ENCODE data around the gene TMEM175.

Gene TMEM175

GRCh38 chr4:951186-951585 lies 18.9 kb downstream of the TMEM175 start:
- peak; percentile 15 for DNase-seq (ENCODE audit: insufficient read length)
- FAIRE-seq: no peak
- TF ChIP-seq POLR2AphosphoS5 (IDR thresholded peaks at IDR 0.05; ENCODE audit: low read depth, low read length): no peak
- no peak for TF ChIP-seq POLR2A (IDR thresholded peaks at IDR 0.05; ENCODE audit: low read depth, low read length)
- TF ChIP-seq TAF1 (IDR thresholded peaks at IDR 0.05; ENCODE audit: borderline replicate concordance, low read depth, low read length): no peak

GRCh38 chr4:951594-952468 lies 19.6 kb downstream of the TMEM175 start:
- FAIRE-seq (no peak), DNase-seq (ENCODE audit: insufficient read length) (no peak)
- TF ChIP-seq POLR2AphosphoS5 (IDR thresholded peaks at IDR 0.05; ENCODE audit: low read depth, low read length) (no peak), POLR2A (IDR thresholded peaks at IDR 0.05; ENCODE audit: low read depth, low read length) (no peak), TAF1 (IDR thresholded peaks at IDR 0.05; ENCODE audit: borderline replicate concordance, low read depth, low read length) (no peak)

- no peak for FAIRE-seq
- DNase-seq (ENCODE audit: insufficient read length): peak; percentile 15
- TF ChIP-seq TAF1 (IDR thresholded peaks at IDR 0.05; ENCODE audit: borderline replicate concordance, low read depth, low read length) (no peak), POLR2AphosphoS5 (IDR thresholded peaks at IDR 0.05; ENCODE audit: low read depth, low read length) (no peak), POLR2A (IDR thresholded peaks at IDR 0.05; ENCODE audit: low read depth, low read length) (no peak)
Measured at GRCh38 chr4:952881-953573, 20.8 kb downstream of the TMEM175 start.

GRCh38 chr4:953574-953915 lies 21.3 kb downstream of the TMEM175 start:
- TF ChIP-seq POLR2AphosphoS5 (IDR thresholded peaks at IDR 0.05; ENCODE audit: low read depth, low read length): no peak
- no peak for TF ChIP-seq POLR2A (IDR thresholded peaks at IDR 0.05; ENCODE audit: low read depth, low read length)
- TF ChIP-seq TAF1 (IDR thresholded peaks at IDR 0.05; ENCODE audit: borderline replicate concordance, low read depth, low read length): no peak
- FAIRE-seq (no peak), DNase-seq (ENCODE audit: insufficient read length) (no peak)

- no peak for DNase-seq (ENCODE audit: insufficient read length)
- TF ChIP-seq POLR2A (IDR thresholded peaks at IDR 0.05; ENCODE audit: low read depth, low read length) (no peak), TAF1 (IDR thresholded peaks at IDR 0.05; ENCODE audit: borderline replicate concordance, low read depth, low read length) (no peak), POLR2AphosphoS5 (IDR thresholded peaks at IDR 0.05; ENCODE audit: low read depth, low read length) (no peak)
- FAIRE-seq: no peak
Measured at GRCh38 chr4:954211-955020, 22.2 kb downstream of the TMEM175 start.

- FAIRE-seq: no peak
- TF ChIP-seq TAF1 (IDR thresholded peaks at IDR 0.05; ENCODE audit: borderline replicate concordance, low read depth, low read length) (no peak), POLR2AphosphoS5 (IDR thresholded peaks at IDR 0.05; ENCODE audit: low read depth, low read length) (no peak), POLR2A (IDR thresholded peaks at IDR 0.05; ENCODE audit: low read depth, low read length) (no peak)
- DNase-seq (ENCODE audit: insufficient read length): peak; percentile 10
Measured at GRCh38 chr4:955161-955921, 23.1 kb downstream of the TMEM175 start.

GRCh38 chr4:955931-956381 lies 23.7 kb downstream of the TMEM175 start:
- peak; percentile 3 for DNase-seq (ENCODE audit: insufficient read length)
- TF ChIP-seq POLR2AphosphoS5 (IDR thresholded peaks at IDR 0.05; ENCODE audit: low read depth, low read length): no peak
- no peak for TF ChIP-seq TAF1 (IDR thresholded peaks at IDR 0.05; ENCODE audit: borderline replicate concordance, low read depth, low read length)
- TF ChIP-seq POLR2A (IDR thresholded peaks at IDR 0.05; ENCODE audit: low read depth, low read length): no peak
- FAIRE-seq: no peak

GRCh38 chr4:956531-957230 lies 24.4 kb downstream of the TMEM175 start:
- no peak for FAIRE-seq
- TF ChIP-seq TAF1 (IDR thresholded peaks at IDR 0.05; ENCODE audit: borderline replicate concordance, low read depth, low read length): no peak
- peak; percentile 9 for DNase-seq (ENCODE audit: insufficient read length)

GRCh38 chr4:957231-957580 lies 24.9 kb downstream of the TMEM175 start:
- TF ChIP-seq POLR2A (IDR thresholded peaks at IDR 0.05; ENCODE audit: low read depth, low read length) (no peak), POLR2AphosphoS5 (IDR thresholded peaks at IDR 0.05; ENCODE audit: low read depth, low read length) (no peak), TAF1 (IDR thresholded peaks at IDR 0.05; ENCODE audit: borderline replicate concordance, low read depth, low read length) (no peak)
- DNase-seq (ENCODE audit: insufficient read length) (peak; percentile 15), FAIRE-seq (no peak)

- no peak for FAIRE-seq
- DNase-seq (ENCODE audit: insufficient read length): peak; percentile 19
- TF ChIP-seq POLR2AphosphoS5 (IDR thresholded peaks at IDR 0.05; ENCODE audit: low read depth, low read length) (no peak), TAF1 (IDR thresholded peaks at IDR 0.05; ENCODE audit: borderline replicate concordance, low read depth, low read length) (no peak), POLR2A (IDR thresholded peaks at IDR 0.05; ENCODE audit: low read depth, low read length) (no peak)
Measured at GRCh38 chr4:957581-958313, 25.5 kb downstream of the TMEM175 start.
